PC-9 (cell line): ENCODE measurements around the gene PBX3. TPM values are rescaled to one million over a fixed set of nuclear protein-coding genes. Genes with fewer than 3 reads are reported as not detected.

Experiments
- BruUV-seq: library from RNA; stranded (reverse); fragments of 400-500 nt; replicated peaks from 2 replicates; lab custom pipeline; 2021; lab: Mats Ljungman, UMichigan
- CTCF ChIA-PET: fragments of 300-600 bp; sonication (Branson Sonifier 250); formaldehyde crosslinking; loops from one replicate; lab custom pipeline; 2022; ENCODE audit warnings: antibody characterized with exemption; lab: Charles Lee
- POLR2A ChIA-PET: fragments of 300-600 bp; sonication (Branson Sonifier 250); formaldehyde crosslinking; loops from one replicate; lab custom pipeline; 2022; ENCODE audit warnings: antibody characterized with exemption; ENCODE audit not compliant: unreplicated experiment; lab: Charles Lee
- DNase-seq, 2 experiments: peaks; one replicate each; pipeline versions ENCODE4 v3.0.0 to v3.0.0-alpha.2; 2015 to 2022; ENCODE audit warnings: mixed read lengths in 1 of 2
- H2AFZ ChIP-seq: fragments of 200-600 bp; sonication (generic); 2 replicates; pipeline ENCODE4 v1.8.1; 2017; ENCODE audit warnings: antibody characterized with exemption
- H3F3A ChIP-seq: fragments of 200-600 bp; sonication (generic); 2 replicates; pipeline ENCODE4 v1.8.1; 2017; ENCODE audit warnings: antibody characterized with exemption, mild to moderate bottlenecking, low read depth; ENCODE audit not compliant: insufficient read depth
- H3K27ac ChIP-seq: fragments of 200-600 bp; sonication (generic); 2 replicates; pipeline ENCODE4 v1.6.1; 2016; ENCODE audit warnings: mixed run types
- H3K27me3 ChIP-seq: fragments of 200-600 bp; sonication (generic); 2 replicates; pipeline ENCODE4 v1.6.1; 2016; ENCODE audit warnings: low read depth, mixed run types; ENCODE audit not compliant: insufficient read depth
- H3K36me3 ChIP-seq: fragments of 200-600 bp; sonication (generic); 2 replicates; pipeline ENCODE4 v1.6.1; 2016; ENCODE audit warnings: low read depth, mixed run types
- H3K4me1 ChIP-seq: fragments of 200-600 bp; sonication (generic); replicated peaks from 2 replicates; pipeline ENCODE4 v1.6.1; 2016; ENCODE audit warnings: mixed run types; ENCODE audit not compliant: insufficient read depth
- H3K4me2 ChIP-seq: fragments of 200-600 bp; sonication (generic); 2 replicates; pipeline ENCODE4 v1.6.1; 2017; ENCODE audit warnings: mixed run types
- H3K4me3 ChIP-seq: fragments of 200-600 bp; sonication (generic); 2 replicates; pipeline ENCODE4 v1.6.1; 2016; ENCODE audit warnings: mixed run types
- H3K79me2 ChIP-seq: fragments of 200-600 bp; sonication (generic); 2 replicates; pipeline ENCODE4 v1.6.1; 2017; ENCODE audit warnings: low read depth, mixed run types
- H3K9me2 ChIP-seq: fragments of 200-600 bp; sonication (generic); 2 replicates; pipeline ENCODE4 v1.8.1; 2017; ENCODE audit warnings: mild to moderate bottlenecking; ENCODE audit not compliant: insufficient read depth
- H3K9me3 ChIP-seq: fragments of 200-600 bp; sonication (generic); 2 replicates; pipeline ENCODE4 v1.8.1; 2016; ENCODE audit warnings: low read depth; ENCODE audit not compliant: insufficient read depth
- H4K20me1 ChIP-seq: fragments of 200-600 bp; sonication (generic); 2 replicates; pipeline ENCODE4 v1.8.1; 2017; ENCODE audit not compliant: insufficient read depth
- CTCF ChIP-seq: fragments of 200-600 bp; sonication (generic); conservative IDR thresholded peaks from 2 replicates; pipeline ENCODE4 v1.6.1; 2017; ENCODE audit warnings: mixed run types, antibody characterized with exemption, mild to moderate bottlenecking, moderate library complexity
- EZH2 ChIP-seq: fragments of 200-600 bp; sonication (generic); IDR thresholded peaks from 2 replicates; pipeline ENCODE4 v1.8.0; 2017; ENCODE audit warnings: antibody characterized with exemption, low read depth
- intact Hi-C: fragments of 100-400 bp; cut with micrococcal nuclease; formaldehyde crosslinking; loops from one replicate; pipeline ENCODE4 v1.10.0; 2022; ENCODE audit not compliant: unreplicated experiment
- total RNA-seq: library from RNA; stranded (reverse); gene quantifications from 2 replicates; pipeline ENCODE4 v1.2.3, GENCODE V29; 2021

The PBX3 gene
- total RNA-seq, 1 experiment from 2014 or later = 18.3 TPM

- no peaks in the 10 kb centered on the region for H3K36me3 ChIP-seq
- H3K9me2 ChIP-seq = no peaks in the 10 kb centered on the region
- H4K20me1 ChIP-seq = no peaks in the 10 kb centered on the region
- intact Hi-C loops = loop anchor here (2.0 to 10.0 kb wide), 2 partner anchors 188 to 322 kb away; no protein-coding TSS in a partner anchor
- peaks cover 11% of the 10 kb centered on the region; the same call in 1 of the 2 replicates for H3K4me1 ChIP-seq
- no peak overlapping the region for H3K27ac ChIP-seq
- peak overlapping the region; percentile 83; the same call in 1 of the 2 replicates for H3K4me2 ChIP-seq
- H3K4me3 ChIP-seq = peak overlapping the region; percentile 56; the same call in 1 of the 2 replicates
- ChIA-PET CTCF (interaction anchor here (0.6 kb wide), 1 partner anchor 308 kb away, joined by 3 read pairs; no protein-coding TSS in a partner anchor), POLR2A (no interaction called here)
- DNase-seq = no peak
- H3K79me2 ChIP-seq = no peaks in the 10 kb centered on the region
- no peak overlapping the region for H2AFZ ChIP-seq
- TF ChIP-seq CTCF (no peak), EZH2 (no peak)
- no peaks in the 10 kb centered on the region; the same call in 1 of the 2 replicates for H3F3A ChIP-seq
- no TSS peak for BruUV-seq
- no peaks in the 10 kb centered on the region for H3K9me3 ChIP-seq
- H3K27me3 ChIP-seq = no peaks in the 10 kb centered on the region
These were observed 460 bp upstream of the PBX3 start for GRCh38 chr9:125746774-125747052.

GRCh38 chr9:125747765-125748445 is 732 bp downstream of the PBX3 start:
- no peaks in the 10 kb centered on the region for H4K20me1 ChIP-seq
- peak overlapping the region; percentile 85 for H3K4me3 ChIP-seq
- H3K79me2 ChIP-seq = no peaks in the 10 kb centered on the region
- ChIA-PET POLR2A (interaction anchor here (0.6 kb wide), 1 partner anchor 101 kb away, joined by 6 read pairs; no protein-coding TSS in a partner anchor), CTCF (no interaction called here)
- intact Hi-C loops = loop anchor here (2.0 to 10.0 kb wide), 2 partner anchors 189 to 323 kb away; no protein-coding TSS in a partner anchor
- no peak overlapping the region for H3K27ac ChIP-seq
- no TSS peak for BruUV-seq
- H2AFZ ChIP-seq = peak overlapping the region; percentile 98
- DNase-seq = peak in 1 of 2 experiments; percentile 19
- TF ChIP-seq CTCF (no peak), EZH2 (no peak)
- no peaks in the 10 kb centered on the region for H3K9me2 ChIP-seq
- H3K9me3 ChIP-seq = no peaks in the 10 kb centered on the region
- peak overlapping the region; percentile 94 for H3K4me2 ChIP-seq
- H3K4me1 ChIP-seq = peaks cover 23% of the 10 kb centered on the region; the same call in 1 of the 2 replicates
- H3K27me3 ChIP-seq = no peaks in the 10 kb centered on the region
- no peaks in the 10 kb centered on the region for H3K36me3 ChIP-seq
- peaks cover 11% of the 10 kb centered on the region; the same call in 1 of the 2 replicates for H3F3A ChIP-seq

GRCh38 chr9:125748446-125749099 is 1.4 kb downstream of the PBX3 start:
- Histone ChIP-seq H3K9me3 (no peaks in the 10 kb centered on the region), H3K4me2 (peak overlapping the region; percentile 94), H3K4me3 (peak overlapping the region; percentile 85), H3K27me3 (no peaks in the 10 kb centered on the region), H3F3A (peaks cover 11% of the 10 kb centered on the region; the same call in 1 of the 2 replicates), H3K27ac (no peak overlapping the region), H3K9me2 (no peaks in the 10 kb centered on the region), H2AFZ (peak overlapping the region; percentile 98), H4K20me1 (no peaks in the 10 kb centered on the region), H3K4me1 (peaks cover 24% of the 10 kb centered on the region; the same call in 1 of the 2 replicates), H3K36me3 (no peaks in the 10 kb centered on the region), H3K79me2 (no peaks in the 10 kb centered on the region)
- ChIA-PET POLR2A (interaction anchor here (0.6 kb wide), 1 partner anchor 101 kb away, joined by 6 read pairs; no protein-coding TSS in a partner anchor), CTCF (no interaction called here)
- no peak for TF ChIP-seq CTCF
- BruUV-seq = no TSS peak
- intact Hi-C loops = loop anchor here (10.0 kb wide), 1 partner anchor 324 kb away; no protein-coding TSS in a partner anchor
- DNase-seq = no peak
